Measurements from ENCODE around the gene CLSTN2.

Gene CLSTN2

DNA sequence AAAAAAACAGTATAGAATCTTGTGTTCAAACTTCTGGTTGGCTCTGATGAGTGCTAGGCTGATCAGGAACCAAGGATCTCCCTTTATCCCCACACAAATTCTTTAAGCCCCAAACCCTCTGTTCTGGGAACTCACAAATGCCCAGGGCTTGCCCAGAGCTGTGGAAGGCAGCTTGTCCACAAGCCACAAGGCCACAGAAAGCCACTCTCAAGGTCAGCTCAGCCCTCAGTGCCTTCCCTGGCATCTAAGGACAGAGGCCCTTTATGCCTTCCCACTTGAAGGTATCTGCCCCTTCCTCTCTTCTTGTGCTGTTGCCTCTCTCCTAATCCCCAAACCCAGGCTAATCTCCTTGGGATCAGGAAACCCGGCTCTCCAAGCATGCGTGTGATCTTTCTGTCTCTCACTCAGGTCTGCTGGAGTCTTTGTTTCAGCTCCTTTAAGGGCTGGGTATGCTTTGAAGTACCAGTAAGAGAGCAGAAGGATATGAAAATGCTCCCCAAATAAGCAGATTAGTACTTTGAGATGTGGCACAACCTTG lies 597.9 kb downstream of the CLSTN2 start:
- H3K27me3 ChIP-seq (ENCODE audit: control insufficient read depth, low read length) = peaks cover 5% of the 10 kb centered on the region; the same call in 1 of the 2 replicates
- H3K4me1 ChIP-seq (ENCODE audit: control insufficient read depth, low read length) = no peaks in the 10 kb centered on the region
- no peak overlapping the region for H3K27ac ChIP-seq (ENCODE audit: low read depth, low read length)
- no peak overlapping the region for H3K4me3 ChIP-seq (ENCODE audit: low read length)
- H3K9me3 ChIP-seq (ENCODE audit: control insufficient read depth, insufficient read depth, low read length) = peaks cover 5% of the 10 kb centered on the region; the same call in 1 of the 2 replicates
- no peaks in the 10 kb centered on the region for H3K79me2 ChIP-seq (ENCODE audit: control insufficient read depth, low read length)
- no peak for TF ChIP-seq EZH2phosphoT487 (IDR thresholded peaks at IDR 0.05; ENCODE audit: borderline replicate concordance, low read length)
- TF ChIP-seq, protein P1, sequence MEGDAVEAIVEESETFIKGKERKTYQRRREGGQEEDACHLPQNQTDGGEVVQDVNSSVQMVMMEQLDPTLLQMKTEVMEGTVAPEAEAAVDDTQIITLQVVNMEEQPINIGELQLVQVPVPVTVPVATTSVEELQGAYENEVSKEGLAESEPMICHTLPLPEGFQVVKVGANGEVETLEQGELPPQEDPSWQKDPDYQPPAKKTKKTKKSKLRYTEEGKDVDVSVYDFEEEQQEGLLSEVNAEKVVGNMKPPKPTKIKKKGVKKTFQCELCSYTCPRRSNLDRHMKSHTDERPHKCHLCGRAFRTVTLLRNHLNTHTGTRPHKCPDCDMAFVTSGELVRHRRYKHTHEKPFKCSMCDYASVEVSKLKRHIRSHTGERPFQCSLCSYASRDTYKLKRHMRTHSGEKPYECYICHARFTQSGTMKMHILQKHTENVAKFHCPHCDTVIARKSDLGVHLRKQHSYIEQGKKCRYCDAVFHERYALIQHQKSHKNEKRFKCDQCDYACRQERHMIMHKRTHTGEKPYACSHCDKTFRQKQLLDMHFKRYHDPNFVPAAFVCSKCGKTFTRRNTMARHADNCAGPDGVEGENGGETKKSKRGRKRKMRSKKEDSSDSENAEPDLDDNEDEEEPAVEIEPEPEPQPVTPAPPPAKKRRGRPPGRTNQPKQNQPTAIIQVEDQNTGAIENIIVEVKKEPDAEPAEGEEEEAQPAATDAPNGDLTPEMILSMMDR (IDR thresholded peaks at IDR 0.05; ENCODE audit: low read depth, low read length, poor library complexity, severe bottlenecking) = no peak
- no peaks in the 10 kb centered on the region for H4K20me1 ChIP-seq (ENCODE audit: control insufficient read depth, insufficient read depth, low read depth, low read length)
- H3K4me2 ChIP-seq (ENCODE audit: low read length) = no peak overlapping the region
- H3K9me2 ChIP-seq (replicated peaks; ENCODE audit: control insufficient read depth, low read length) = no peaks in the 10 kb centered on the region
- H3F3A ChIP-seq (ENCODE audit: control insufficient read depth, insufficient read depth) = no peaks in the 10 kb centered on the region
- H3K36me3 ChIP-seq (ENCODE audit: control insufficient read depth, low read length) = no peaks in the 10 kb centered on the region

- peaks cover 23% of the 10 kb centered on the region for H3K4me1 ChIP-seq (ENCODE audit: control insufficient read depth, low read length)
- H3K4me2 ChIP-seq (ENCODE audit: low read length) = no peak overlapping the region
- H3K27me3 ChIP-seq (ENCODE audit: control insufficient read depth, low read length) = no peaks in the 10 kb centered on the region
- no peaks in the 10 kb centered on the region for H3K36me3 ChIP-seq (ENCODE audit: control insufficient read depth, low read length)
- no peak for TF ChIP-seq EZH2phosphoT487 (IDR thresholded peaks at IDR 0.05; ENCODE audit: borderline replicate concordance, low read length)
- TF ChIP-seq, protein P1 (IDR thresholded peaks at IDR 0.05; ENCODE audit: low read depth, low read length, poor library complexity, severe bottlenecking) = no peak
- peaks cover 5% of the 10 kb centered on the region; the same call in 1 of the 2 replicates for H3K9me3 ChIP-seq (ENCODE audit: control insufficient read depth, insufficient read depth, low read length)
- H3F3A ChIP-seq (ENCODE audit: control insufficient read depth, insufficient read depth) = no peaks in the 10 kb centered on the region
- H3K79me2 ChIP-seq (ENCODE audit: control insufficient read depth, low read length) = no peaks in the 10 kb centered on the region
- H3K27ac ChIP-seq (ENCODE audit: low read depth, low read length) = no peak overlapping the region
- no peaks in the 10 kb centered on the region for H4K20me1 ChIP-seq (ENCODE audit: control insufficient read depth, insufficient read depth, low read depth, low read length)
- H3K9me2 ChIP-seq (replicated peaks; ENCODE audit: control insufficient read depth, low read length) = no peaks in the 10 kb centered on the region
- H3K4me3 ChIP-seq (ENCODE audit: low read length) = no peak overlapping the region
Observed at GRCh38 chr3:140536926-140537726, 602.1 kb downstream of the CLSTN2 start.

DNA sequence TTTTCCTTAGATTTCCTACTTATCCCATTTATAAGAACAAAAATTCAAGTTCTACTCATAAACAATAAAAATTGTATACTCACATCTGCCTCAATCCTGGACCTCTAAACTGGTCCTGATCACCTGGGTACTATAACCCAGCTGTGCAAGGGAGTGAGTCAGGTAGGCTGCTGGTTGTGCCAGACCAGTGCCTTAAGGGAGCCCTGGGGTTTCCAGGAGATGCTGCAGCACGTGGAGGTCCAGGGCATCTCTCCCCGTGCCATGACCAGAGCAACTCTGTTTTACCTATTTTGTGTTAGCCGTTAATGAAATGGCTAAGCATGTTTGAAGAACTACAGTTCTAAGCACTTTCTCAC lies 602.7 kb downstream of the CLSTN2 start:
- Histone ChIP-seq H3K79me2 (ENCODE audit: control insufficient read depth, low read length) (no peaks in the 10 kb centered on the region), H3K4me3 (ENCODE audit: low read length) (no peak overlapping the region), H3K4me1 (ENCODE audit: control insufficient read depth, low read length) (peaks cover 23% of the 10 kb centered on the region), H3K27ac (ENCODE audit: low read depth, low read length) (no peak overlapping the region), H3K4me2 (ENCODE audit: low read length) (no peak overlapping the region), H3K9me3 (ENCODE audit: control insufficient read depth, insufficient read depth, low read length) (peaks cover 5% of the 10 kb centered on the region; the same call in 1 of the 2 replicates), H4K20me1 (ENCODE audit: control insufficient read depth, insufficient read depth, low read depth, low read length) (no peaks in the 10 kb centered on the region), H3K36me3 (ENCODE audit: control insufficient read depth, low read length) (no peaks in the 10 kb centered on the region), H3K27me3 (ENCODE audit: control insufficient read depth, low read length) (no peaks in the 10 kb centered on the region), H3F3A (ENCODE audit: control insufficient read depth, insufficient read depth) (no peaks in the 10 kb centered on the region), H3K9me2 (replicated peaks; ENCODE audit: control insufficient read depth, low read length) (no peaks in the 10 kb centered on the region)
- TF ChIP-seq, protein P1 (IDR thresholded peaks at IDR 0.05; ENCODE audit: low read depth, low read length, poor library complexity, severe bottlenecking) = no peak
- TF ChIP-seq EZH2phosphoT487 (IDR thresholded peaks at IDR 0.05; ENCODE audit: borderline replicate concordance, low read length) = no peak

Data from DOHH2 (cell line).